GM10248 (cell line): Measurements from ENCODE around the gene FAM20C.

ENCODE experiments used
- CTCF ChIA-PET: fragments of 300-600 bp; sonication (Branson Sonifier 250); formaldehyde crosslinking; extraction: SDS; loops from one replicate; lab custom pipeline; 2021; ENCODE audit warnings: antibody characterized with exemption; lab: Yijun Ruan, JAX
- POLR2A ChIA-PET: fragments of 350-650 bp; sonication (Branson Sonifier 250); formaldehyde crosslinking; extraction: SDS; loops from one replicate; lab custom pipeline; 2020; ENCODE audit warnings: antibody characterized with exemption; lab: Yijun Ruan, JAX
- DNase-seq: peaks from one replicate; pipeline ENCODE4 v3.0.0; 2012; ENCODE audit errors: extremely low spot score
- CTCF ChIP-seq: IDR thresholded peaks from 2 replicates; pipeline ENCODE4 v1.5.1; 2012; ENCODE audit warnings: mild to moderate bottlenecking, low read depth; ENCODE audit errors: extremely low read depth, missing control alignments, control extremely low read depth

The FAM20C gene

DNA sequence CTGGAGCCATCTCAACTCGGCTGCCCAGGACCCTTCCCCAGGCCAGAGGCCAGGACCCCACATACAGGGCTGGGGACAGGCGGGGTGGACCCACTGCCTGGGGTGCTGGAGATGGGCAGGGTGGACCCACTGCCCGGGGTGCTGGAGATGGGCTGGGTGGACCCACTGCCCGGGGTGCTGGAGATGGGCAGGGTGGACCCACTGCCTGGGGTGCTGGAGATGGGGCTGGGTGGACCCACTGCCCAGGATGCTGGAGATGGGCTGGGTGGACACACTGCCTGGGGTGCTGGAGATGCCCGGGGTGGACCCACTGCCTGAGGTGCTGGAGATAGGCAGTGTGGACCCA lies 65.2 kb downstream of the FAM20C start:
- ChIA-PET CTCF (no interaction called here), POLR2A (no interaction called here)

GRCh38 chr7:258476-259190 lies 66.3 kb downstream of the FAM20C start:
- TF ChIP-seq CTCF: no peak
- no peak for DNase-seq
- CTCF ChIA-PET: no interaction called here
- POLR2A ChIA-PET: no interaction called here

More for the DNA sequence above, 65.2 kb downstream of the FAM20C start:
- no peak for TF ChIP-seq CTCF
- no peak for DNase-seq

- TF ChIP-seq CTCF: no peak
- CTCF ChIA-PET: no interaction called here
- POLR2A ChIA-PET: no interaction called here
- no peak for DNase-seq
These were observed 66.8 kb downstream of the FAM20C start for GRCh38 chr7:259191-259505.

- TF ChIP-seq CTCF: no peak
- no peak for DNase-seq
- CTCF ChIA-PET: no interaction called here
- POLR2A ChIA-PET: no interaction called here
These were observed 67.5 kb downstream of the FAM20C start for GRCh38 chr7:259751-260405.

- no peak for DNase-seq
- ChIA-PET POLR2A (no interaction called here), CTCF (no interaction called here)
- TF ChIP-seq CTCF: no peak
These were observed 68.3 kb downstream of the FAM20C start for GRCh38 chr7:260441-261281.

- no peak for DNase-seq
- no peak for TF ChIP-seq CTCF
- POLR2A ChIA-PET: no interaction called here
- CTCF ChIA-PET: interaction anchor here (1.3 to 5.4 kb wide), 3 partner anchors 9 to 21 kb away, joined by 6 to 61 read pairs (median 6); no protein-coding TSS in a partner anchor
These were observed 69.2 kb downstream of the FAM20C start for GRCh38 chr7:261341-262250.
